K562 (cell line): Measurements from ENCODE around the gene EML6. TPM values are rescaled to one million over a fixed set of nuclear protein-coding genes. Genes with fewer than 3 reads are reported as not detected.
A peak's percentile ranks its signal among the peaks of the same experiment; 100 is the strongest.

ENCODE experiments used
- ATAC-seq: fragments of 200-7000 bp; cut with Tn5 transposase; 3 replicates; pipeline ENCODE4 v1.9.1; 2020; ENCODE audit warnings: moderate library complexity
- BruUV-seq: library from RNA; stranded (reverse); fragments of 400-500 nt; replicated peaks from 2 replicates; lab custom pipeline; 2021; lab: Mats Ljungman, UMichigan
- CTCF ChIA-PET: fragments of 300-600 bp; formaldehyde crosslinking; extraction: SDS; loops from one replicate; lab custom pipeline; 2021; ENCODE audit warnings: low intra/inter-chr PET ratio; lab: Yijun Ruan, JAX
- POLR2A ChIA-PET: fragments of 300-600, 350-650 bp; sonication (Branson Sonifier 250); formaldehyde crosslinking; extraction: SDS; loops from one replicate; lab custom pipeline; 2021; ENCODE audit warnings: antibody characterized with exemption, inconsistent platforms; lab: Yijun Ruan, JAX
- DNase-seq, 4 experiments: peaks; one replicate each; pipeline versions ENCODE4 v3.0.0 to v3.0.0-alpha.2; 2011 to 2018; ENCODE audit warnings: low spot score in 3 of 4, mixed read lengths in 3 of 4; ENCODE audit errors: extremely low read depth in 1 of 4
- FAIRE-seq: peaks from 2 replicates; lab custom pipeline; 2011; peaks lifted over from hg19 to GRCh38; lab: Jason Lieb, UNC
- H2AFZ ChIP-seq: 2 replicates; pipeline ENCODE4 v1.6.0; 2011; ENCODE audit warnings: low read depth, low read length, control low read depth, inconsistent platforms
- H3K27ac ChIP-seq: fragments of 200-600 bp; 3 replicates; pipeline ENCODE4 v1.8.0; 2011; ENCODE audit warnings: low read depth, mild to moderate bottlenecking, control low read depth, inconsistent platforms, low read length, moderate library complexity, mixed read lengths; ENCODE audit errors: extremely low read depth
- H3K27me3 ChIP-seq, 2 experiments: fragments of 300-600 bp in 1 of 2; 2 replicates in 1 of 2; 3 replicates in 1 of 2; pipeline versions ENCODE4 v1.6.0 to v1.8.0; 2011; ENCODE audit warnings: inconsistent platforms in 2 of 2, low read length in 2 of 2, mild to moderate bottlenecking in 1 of 2, mixed read lengths in 1 of 2, moderate library complexity in 1 of 2; ENCODE audit not compliant: control insufficient read depth in 2 of 2, insufficient read depth in 2 of 2
- H3K36me3 ChIP-seq: fragments of 300-600 bp; 3 replicates; pipeline ENCODE4 v1.8.0; 2011; ENCODE audit warnings: mild to moderate bottlenecking, low read length, inconsistent platforms; ENCODE audit not compliant: control insufficient read depth, insufficient read depth
- H3K4me1 ChIP-seq, 2 experiments: fragments of 200-600 bp in 1 of 2; replicated peaks in 1 of 2; 2 replicates in 1 of 2; 3 replicates in 1 of 2; pipeline versions ENCODE4 v1.5.1 to v1.8.0; 2011; ENCODE audit warnings: inconsistent platforms in 2 of 2, low read length in 2 of 2, mild to moderate bottlenecking in 1 of 2, mixed read lengths in 1 of 2, moderate library complexity in 1 of 2; ENCODE audit not compliant: control insufficient read depth in 2 of 2, insufficient read depth in 2 of 2
- H3K4me2 ChIP-seq: 2 replicates; pipeline ENCODE4 v1.6.1; 2011; ENCODE audit warnings: low read length, control low read depth, inconsistent platforms, mixed read lengths; ENCODE audit not compliant: insufficient read depth
- H3K4me3 ChIP-seq: fragments of 200-600 bp; sonication (generic), shearing (Covaris generic); 2 replicates; pipeline ENCODE4 v1.5.1; 2016; ENCODE audit warnings: control low read depth, inconsistent platforms
- H3K79me2 ChIP-seq: fragments of 200-600 bp; 3 replicates; pipeline ENCODE4 v1.8.0; 2011; ENCODE audit warnings: low read length, inconsistent platforms; ENCODE audit not compliant: control insufficient read depth, insufficient read depth
- H3K9ac ChIP-seq, 2 experiments: 2 replicates each; pipeline versions ENCODE4 v1.6.0 to v1.6.1; 2011; ENCODE audit warnings: low read depth in 2 of 2, low read length in 2 of 2, control low read depth in 1 of 2, inconsistent platforms in 1 of 2, mild to moderate bottlenecking in 1 of 2, mixed read lengths in 1 of 2; ENCODE audit not compliant: insufficient read depth in 1 of 2
- H3K9me1 ChIP-seq: one replicate; pipeline ENCODE4 v1.6.0; 2011; ENCODE audit warnings: inconsistent platforms, mild to moderate bottlenecking, low read length, moderate library complexity; ENCODE audit not compliant: control insufficient read depth, insufficient read depth
- H3K9me3 ChIP-seq: replicated peaks from 2 replicates; pipeline ENCODE4 v1.5.1; 2011; ENCODE audit warnings: low read depth, low read length, inconsistent platforms; ENCODE audit not compliant: control insufficient read depth, insufficient read depth
- H4K20me1 ChIP-seq: replicated peaks from 2 replicates; pipeline ENCODE4 v1.6.1; 2011; ENCODE audit warnings: low read length, inconsistent platforms, mixed read lengths; ENCODE audit not compliant: control insufficient read depth, insufficient read depth
- ZNF707 ChIP-seq: fragments of 250-450 bp; sonication (Bioruptor Pico); conservative IDR thresholded peaks from 2 replicates; pipeline ENCODE4 v1.8.0; 2022; ENCODE audit warnings: inconsistent platforms, mild to moderate bottlenecking, moderate library complexity
- WGBS: fragments of 100-300 bp; shearing (Covaris generic); methylation state at CpG from one replicate; pipeline ENCODE4 v1.1.6; 2016; ENCODE audit warnings: low coverage, mixed read lengths; ENCODE audit not compliant: insufficient coverage; ENCODE audit errors: missing lambda C conversion rate; 5-methylcytosine and 5-hydroxymethylcytosine counted together
- in situ Hi-C: fragments of 300-500 bp; cut with MboI; formaldehyde crosslinking; loops from 4 replicates; pipeline ENCODE4 v1.15.0; 2018; ENCODE audit warnings: inconsistent platforms, mixed read lengths
- intact Hi-C: fragments of 100-400 bp; cut with micrococcal nuclease; formaldehyde crosslinking; loops from 2 replicates; pipeline ENCODE4 v1.14.2; 2022
- polyA plus RNA-seq, 8 experiments: library from polyadenylated mRNA; depleted of rRNA in 4 of 8; stranded (reverse) in 5 of 8; unstranded in 3 of 8; fragments of >200 nt; fragmentation: Nextera tagmentation in 2 of 8; fragmentation: Illumina TruSeq in 1 of 8; extraction: Ambion mirVana in 2 of 8; extraction: Trizol in 1 of 8; gene quantifications; 2 replicates each; pipeline versions ENCODE4 v1.2.1 to v1.2.3, GENCODE V29; 2011 to 2014; ENCODE audit warnings: inconsistent platforms in 1 of 8, missing spikeins in 1 of 8
- total RNA-seq, 7 experiments: library from RNA; depleted of rRNA in 6 of 7; stranded (reverse); fragments of >200 nt in 6 of 7; fragmentation: Illumina TruSeq in 2 of 7; extraction: Trizol in 2 of 7; gene quantifications; 2 replicates each; pipeline versions ENCODE4 v1.2.1 to v1.2.3, GENCODE V29; 2011 to 2021; ENCODE audit warnings: low replicate concordance in 1 of 7
- TF ChIP-seq, protein P1 (sequence below): fragments of 250-450 bp; sonication (Bioruptor Pico); IDR thresholded peaks from 2 replicates; pipeline ENCODE4 v1.4.0; 2020; ENCODE audit warnings: mild to moderate bottlenecking

Gene EML6
- total and polyA plus RNA-seq, 9 of the 15 experiments (the other 6 are each of a cell fraction or from before 2014, with no cell fraction given), result 0.07 to 0.56 (median 0.25) TPM

DNA sequence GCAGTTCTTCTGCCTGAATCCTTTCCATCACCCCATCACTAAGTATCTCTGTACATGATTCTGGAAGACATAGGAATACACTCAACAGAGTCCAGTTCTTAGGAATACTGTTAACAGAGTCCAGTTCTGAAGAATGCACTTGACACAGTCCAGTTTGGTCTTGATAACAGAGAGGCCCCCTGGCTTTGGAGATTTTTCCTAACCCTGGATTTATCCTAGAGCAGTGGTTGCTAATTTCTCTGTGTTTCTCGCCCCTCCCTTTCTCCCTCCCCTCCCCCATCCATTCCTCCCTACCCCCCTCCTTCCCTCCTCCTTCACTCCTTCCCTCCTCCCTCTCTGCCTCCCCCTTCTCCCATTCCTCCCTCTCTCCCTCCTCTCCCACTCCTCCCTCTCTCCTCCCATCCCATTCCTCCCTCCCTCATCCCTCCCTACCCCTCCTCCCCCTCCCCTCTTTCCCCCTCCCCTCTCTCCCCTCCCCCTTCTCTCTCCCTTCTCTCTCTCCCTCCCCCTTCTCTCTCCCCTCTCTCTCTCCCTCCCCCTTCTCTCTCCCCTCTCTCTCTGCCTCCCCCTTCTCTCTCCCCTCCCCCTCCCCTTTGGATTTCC, 221.4 kb downstream of the EML6 start:
- FAIRE-seq (no peak), ATAC-seq (no peak), DNase-seq (no peak)
- H3K4me1 ChIP-seq, result peaks cover 2 to 5% of the 10 kb centered on the region in 2 experiments; a peak in 2 of 5 replicates
- intact Hi-C loops, result no loop called here
- no CpG with 5 or more reads among the region's 1 CpG for WGBS
- no peak for TF ChIP-seq ZNF707 (CRISPR knock-in tag)
- TF ChIP-seq, protein P1, sequence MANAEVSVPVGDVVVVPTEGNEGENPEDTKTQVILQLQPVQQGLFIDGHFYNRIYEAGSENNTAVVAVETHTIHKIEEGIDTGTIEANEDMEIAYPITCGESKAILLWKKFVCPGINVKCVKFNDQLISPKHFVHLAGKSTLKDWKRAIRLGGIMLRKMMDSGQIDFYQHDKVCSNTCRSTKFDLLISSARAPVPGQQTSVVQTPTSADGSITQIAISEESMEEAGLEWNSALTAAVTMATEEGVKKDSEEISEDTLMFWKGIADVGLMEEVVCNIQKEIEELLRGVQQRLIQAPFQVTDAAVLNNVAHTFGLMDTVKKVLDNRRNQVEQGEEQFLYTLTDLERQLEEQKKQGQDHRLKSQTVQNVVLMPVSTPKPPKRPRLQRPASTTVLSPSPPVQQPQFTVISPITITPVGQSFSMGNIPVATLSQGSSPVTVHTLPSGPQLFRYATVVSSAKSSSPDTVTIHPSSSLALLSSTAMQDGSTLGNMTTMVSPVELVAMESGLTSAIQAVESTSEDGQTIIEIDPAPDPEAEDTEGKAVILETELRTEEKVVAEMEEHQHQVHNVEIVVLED (CRISPR knock-in tag), result no peak
- H3K79me2 ChIP-seq, result no peaks in the 10 kb centered on the region
- H3K36me3 ChIP-seq, result no peaks in the 10 kb centered on the region
- CTCF ChIA-PET, result no interaction called here
- POLR2A ChIA-PET, result interaction anchor here (1.0 kb wide), 1 partner anchor 11 kb away, joined by 3 read pairs; no protein-coding TSS in a partner anchor
- H3K9me1 ChIP-seq, result no peaks in the 10 kb centered on the region
- no peak overlapping the region for H3K4me2 ChIP-seq
- H4K20me1 ChIP-seq, result no peaks in the 10 kb centered on the region
- in situ Hi-C loops, result no loop called here
- no peak overlapping the region for H3K27ac ChIP-seq
- no peaks in the 10 kb centered on the region for H3K9me3 ChIP-seq
- H2AFZ ChIP-seq, result 0 out of 2 replicates have a peak overlapping the region, but pooled peaks have one; percentile 15
- H3K9ac ChIP-seq, result no peak overlapping the region
- no peak overlapping the region for H3K4me3 ChIP-seq
- H3K27me3 ChIP-seq, result peaks cover 3 to 16% of the 10 kb centered on the region in 2 experiments; a peak in 4 of 5 replicates
- BruUV-seq, result no TSS peak
